GM19043 (cell line): ENCODE data around the gene RSL24D1.

ENCODE experiments used
- ATAC-seq: cut with Tn5 transposase; IDR thresholded peaks from one replicate; pipeline ENCODE4 v1.9.1; 2021; ENCODE audit warnings: low read depth; ENCODE audit not compliant: unreplicated experiment

The RSL24D1 gene

DNA sequence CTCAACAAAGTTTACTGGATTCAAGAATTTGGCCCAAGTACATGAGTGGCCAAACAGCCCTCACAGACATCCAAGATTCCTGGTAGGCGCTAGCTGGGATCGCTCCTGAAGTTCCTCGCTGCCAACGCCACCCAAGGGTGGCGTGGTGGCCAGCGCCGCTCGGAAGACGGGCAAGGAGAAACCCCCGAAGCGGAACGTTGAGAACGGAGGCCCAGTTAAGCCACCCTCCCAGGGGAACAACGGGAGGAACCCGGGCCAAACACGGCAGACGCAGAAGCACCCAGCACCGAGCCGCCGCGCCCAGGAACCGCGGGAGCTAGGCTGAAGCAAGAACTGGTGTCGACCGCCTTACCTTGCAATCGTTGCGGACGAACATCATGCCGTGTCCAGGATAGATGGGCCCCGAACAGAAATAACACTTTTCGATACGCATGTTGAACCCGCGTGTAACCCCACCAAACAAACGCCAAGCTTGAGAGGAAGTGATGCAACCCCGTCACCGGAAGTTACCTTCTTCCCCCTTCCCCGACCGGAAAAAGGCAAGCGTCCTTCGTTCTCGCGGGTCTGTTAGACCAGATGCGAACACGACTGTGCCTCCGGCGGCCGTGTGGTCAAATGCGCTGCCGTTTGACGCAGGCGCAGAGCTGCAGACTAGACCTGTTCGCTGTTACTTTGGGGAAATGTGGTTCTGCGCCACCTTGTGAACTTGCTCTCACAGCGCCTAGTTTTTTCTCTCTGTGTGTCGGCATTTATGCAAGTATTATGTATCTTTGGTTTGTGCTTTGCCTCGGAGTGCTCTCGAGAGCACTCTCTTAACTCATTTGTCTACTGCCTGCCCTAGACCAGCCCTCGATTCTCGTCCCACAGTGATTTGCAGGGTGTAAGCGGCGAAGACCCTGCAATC lies at the start of gene RSL24D1:
TSS of gene RSL24D1 (minus strand) at position 484 of the 904 bp plus-strand sequence. CDS start at position 433, 51 bp downstream.
- ATAC-seq, result peak; percentile 91

DNA sequence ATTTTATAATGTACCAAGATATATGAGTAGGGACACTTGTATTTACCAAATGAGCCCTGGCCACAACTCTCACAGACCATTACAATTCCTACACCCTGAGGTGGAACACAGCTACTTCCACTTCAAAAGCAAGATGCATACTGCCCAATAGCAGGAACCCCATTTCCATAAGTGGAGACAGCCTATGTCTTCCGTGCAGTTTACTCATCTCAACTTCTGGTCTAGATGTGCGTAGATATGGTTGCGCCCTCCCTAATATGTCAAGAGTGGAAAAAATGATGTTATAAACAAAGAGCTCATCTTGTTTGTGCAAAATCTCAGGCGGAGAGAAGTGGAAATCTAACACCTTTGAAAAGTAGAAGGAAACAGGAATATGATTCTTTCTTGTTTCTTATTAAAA lies 48.3 kb upstream of the RSL24D1 start:
- no peak for ATAC-seq

DNA sequence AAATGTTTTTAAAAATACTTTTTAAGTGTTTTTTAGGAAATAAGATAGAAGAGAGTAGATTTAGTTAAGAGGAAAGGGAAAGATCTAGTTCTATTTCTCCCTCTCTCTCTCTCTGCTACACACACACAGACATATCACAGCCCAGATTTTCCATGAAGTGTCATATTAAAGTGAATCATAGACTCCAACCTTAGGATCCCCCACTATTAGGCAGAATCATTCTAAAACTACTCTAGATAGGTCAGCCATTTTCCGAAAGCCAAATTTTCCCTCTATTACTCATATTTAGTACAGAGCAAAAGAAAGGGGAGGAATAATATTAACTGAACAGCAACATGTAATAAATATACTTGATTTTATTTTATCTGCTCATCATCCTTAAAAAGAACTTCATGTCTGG lies 45.1 kb upstream of the RSL24D1 start:
- ATAC-seq, result no peak

DNA sequence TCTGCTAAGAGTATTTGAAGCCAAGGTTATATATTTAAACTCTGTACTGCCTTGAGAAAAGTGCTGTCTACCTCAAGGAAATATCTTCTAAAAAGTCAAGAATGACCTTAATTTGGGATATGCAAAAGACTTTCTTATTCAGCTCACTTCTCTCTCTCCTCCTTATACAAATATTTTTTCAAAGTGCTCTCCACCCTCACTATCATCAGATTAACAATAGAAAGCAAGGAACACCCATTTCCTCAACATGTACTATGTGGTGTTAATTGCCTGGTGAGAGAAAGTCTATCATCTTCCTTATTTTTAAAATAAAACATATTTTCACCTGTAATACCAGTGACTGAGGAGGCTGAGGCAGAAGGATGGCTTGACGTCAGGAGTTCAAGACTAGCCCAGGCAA lies 44.4 kb upstream of the RSL24D1 start:
- no peak for ATAC-seq

DNA sequence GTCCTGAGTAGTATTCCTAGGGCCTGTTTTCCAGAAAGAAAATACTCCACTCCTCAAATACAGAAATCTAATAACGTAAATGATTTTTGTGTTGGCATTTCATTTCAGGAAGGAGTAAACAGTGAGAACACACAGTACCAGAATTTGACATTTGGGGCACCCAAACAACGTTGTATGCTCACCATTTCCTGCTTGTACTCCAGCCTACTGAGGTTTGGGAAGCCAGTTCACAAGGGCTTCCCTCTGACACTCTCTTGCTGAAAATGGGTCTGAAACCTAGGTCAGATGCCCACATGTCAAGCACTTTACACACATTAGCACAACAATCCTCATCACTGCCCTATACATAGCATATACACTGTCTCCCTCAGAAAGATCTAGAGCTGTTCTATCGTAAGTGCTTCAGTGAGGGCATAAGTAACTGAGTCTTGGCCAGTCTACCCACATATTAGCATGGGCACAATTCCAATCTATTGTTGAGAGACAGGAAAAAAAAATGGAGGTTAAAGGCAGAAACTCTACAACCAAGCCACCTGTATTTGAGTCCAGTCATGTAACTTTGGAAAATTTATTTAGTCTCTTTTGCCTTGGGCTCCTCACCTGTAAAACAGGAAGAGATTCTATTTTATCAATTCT lies 43.5 kb upstream of the RSL24D1 start:
- ATAC-seq, result no peak

DNA sequence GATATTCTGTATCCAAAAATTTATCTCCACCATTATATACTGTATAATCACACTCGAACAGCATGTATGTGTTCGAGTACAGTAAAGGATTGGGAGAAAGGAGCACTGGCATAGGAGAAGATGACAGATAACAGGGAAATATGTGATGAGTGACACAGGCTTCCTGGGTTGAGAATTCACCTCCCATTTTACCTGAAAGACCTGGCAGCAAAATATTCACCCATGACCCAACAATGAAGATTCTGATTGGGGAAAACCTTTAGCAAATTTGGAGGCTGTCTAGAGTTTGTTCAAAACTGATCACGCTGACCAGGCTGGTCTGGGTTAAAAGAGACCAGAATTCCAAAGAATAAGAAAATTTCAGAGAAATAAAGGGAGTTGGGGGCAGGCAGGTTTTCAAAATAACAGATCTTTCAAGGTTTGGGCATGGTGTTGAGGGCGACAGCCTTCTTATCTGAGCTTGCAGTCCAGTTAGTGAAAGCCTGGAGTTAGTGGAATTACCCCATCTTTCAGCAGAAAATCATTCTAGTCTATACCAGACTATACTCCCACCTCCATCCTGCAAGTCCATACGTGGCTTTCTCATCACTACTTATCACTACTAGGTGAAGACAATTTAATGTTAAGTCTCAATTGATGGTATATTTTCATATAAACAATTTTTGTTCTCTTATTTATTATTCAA lies 42.8 kb upstream of the RSL24D1 start:
- no peak for ATAC-seq

DNA sequence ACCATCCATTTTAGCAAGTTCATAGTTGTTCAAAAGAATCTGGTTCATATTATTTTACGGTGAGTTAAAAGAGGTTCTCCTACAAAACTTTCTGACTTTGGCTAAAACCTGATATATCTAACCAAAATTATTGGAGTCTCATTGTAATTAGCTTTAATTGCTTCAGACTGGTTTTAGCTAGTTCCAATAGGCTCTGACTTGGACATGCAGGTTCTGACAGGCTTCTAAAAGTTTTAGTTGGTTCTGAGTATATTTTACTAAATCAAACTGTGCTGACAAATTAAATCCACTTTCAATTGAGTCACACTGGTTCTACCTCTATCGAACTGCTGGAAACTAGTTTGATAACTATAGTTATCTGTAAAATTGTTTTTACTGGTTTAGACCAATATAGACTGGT lies 42.1 kb upstream of the RSL24D1 start:
- no peak for ATAC-seq

DNA sequence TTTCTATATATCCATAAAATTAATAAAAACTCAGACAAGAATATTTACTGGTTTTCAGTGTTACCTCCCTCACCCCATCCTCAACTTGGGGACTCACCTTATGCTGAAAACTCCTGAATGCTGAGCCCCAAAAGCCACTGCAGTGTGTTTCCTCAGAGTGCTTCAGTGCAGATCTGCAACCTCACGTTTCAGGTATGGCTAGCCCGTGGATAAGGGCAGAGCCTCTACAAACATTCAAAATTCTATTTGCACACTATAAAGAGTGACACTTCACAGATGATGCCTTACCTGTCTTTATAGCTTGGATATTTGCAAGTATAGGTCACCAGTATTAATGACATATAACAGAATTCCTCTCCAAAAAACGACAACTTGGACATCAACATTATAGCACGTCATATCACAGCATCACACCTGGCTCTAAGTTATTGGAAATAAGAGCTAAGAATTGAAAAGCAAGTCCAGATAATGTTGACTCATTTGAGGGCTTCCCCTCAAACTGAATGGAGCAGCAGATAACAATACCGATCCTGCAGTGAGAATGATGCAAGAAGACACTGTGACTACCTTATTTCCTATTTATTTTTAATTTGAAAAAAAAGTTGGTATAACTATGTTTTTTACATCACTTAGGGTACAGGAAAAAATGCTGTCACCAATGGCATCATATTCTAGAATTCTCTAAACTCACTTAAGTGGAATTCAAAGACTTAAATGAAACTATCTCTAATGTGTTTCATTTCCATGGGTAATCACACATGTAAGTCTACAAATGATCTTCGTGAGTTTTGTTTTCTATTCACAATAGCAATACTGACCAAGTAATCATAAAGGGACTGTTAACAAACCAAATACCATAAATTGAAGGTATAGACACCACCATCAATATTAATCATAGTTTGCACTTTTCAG lies 40.7 kb upstream of the RSL24D1 start:
- ATAC-seq, result no peak

DNA sequence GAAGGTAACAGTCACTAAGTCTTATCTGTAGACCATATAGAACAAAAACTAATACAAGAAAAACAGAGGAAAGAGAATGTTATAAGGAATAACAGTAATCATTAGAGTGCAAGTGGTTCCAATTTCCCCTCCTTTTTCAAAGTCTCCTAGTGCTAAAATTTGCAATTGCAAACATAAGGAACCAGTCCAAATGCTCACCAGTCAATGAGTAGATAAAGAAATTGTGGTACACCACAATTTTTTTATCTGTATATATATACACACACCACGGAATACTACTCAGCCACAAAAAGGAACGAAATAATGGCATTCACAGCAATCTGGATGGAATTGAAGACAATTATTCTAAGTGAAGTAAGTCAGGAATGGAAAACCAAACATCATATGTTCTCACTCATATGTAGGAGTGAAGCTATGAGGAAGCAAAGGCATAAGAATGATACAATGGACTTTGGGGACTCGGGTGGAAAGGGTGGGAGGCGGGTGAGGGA lies 38.9 kb upstream of the RSL24D1 start:
- ATAC-seq, result no peak

DNA sequence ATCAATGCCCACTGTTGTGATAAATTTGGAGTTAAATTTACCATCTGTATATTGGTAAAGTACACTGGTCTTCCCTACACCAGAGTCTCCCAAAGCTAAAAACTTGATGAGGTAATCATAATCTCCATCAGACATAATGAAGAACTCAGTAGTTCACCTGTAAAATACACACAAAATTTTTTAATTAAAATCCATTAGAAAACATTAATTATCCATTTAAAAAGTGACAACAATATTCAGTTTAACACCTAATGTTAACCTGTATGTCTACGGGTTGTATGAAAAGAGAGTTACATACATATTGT lies 38.0 kb upstream of the RSL24D1 start:
- no peak for ATAC-seq

DNA sequence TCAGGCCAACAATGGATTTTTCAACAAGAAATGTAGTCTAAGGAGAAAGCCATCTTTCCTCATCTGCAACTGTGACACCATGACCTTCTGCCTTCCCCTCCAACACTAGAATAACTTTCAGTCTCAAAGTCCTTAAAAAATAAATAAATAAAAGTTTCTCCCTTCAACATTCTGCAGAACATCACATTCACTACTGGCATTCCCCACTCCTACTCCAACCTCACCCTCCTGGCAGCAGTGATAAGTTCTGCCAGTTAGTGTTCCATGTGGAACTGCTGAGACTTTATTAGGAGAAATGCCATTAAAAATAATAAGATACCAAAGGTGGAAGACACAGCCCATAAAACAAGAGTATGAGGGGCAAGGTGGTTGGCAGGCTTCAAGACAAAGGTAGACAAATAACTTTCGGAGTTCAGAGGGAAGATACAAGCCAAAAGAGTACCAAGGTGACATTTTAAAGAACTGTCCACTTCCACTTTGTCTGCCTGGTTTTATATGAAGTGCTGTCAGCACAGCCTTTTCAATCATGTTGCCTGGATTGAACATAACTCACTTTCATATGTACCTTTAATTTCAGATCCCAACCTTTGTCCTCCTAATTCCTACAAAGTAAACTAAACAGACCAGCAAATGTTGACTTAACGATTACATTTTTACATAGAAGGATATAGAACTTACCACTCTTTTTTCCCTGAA lies 37.5 kb upstream of the RSL24D1 start:
- no peak for ATAC-seq

DNA sequence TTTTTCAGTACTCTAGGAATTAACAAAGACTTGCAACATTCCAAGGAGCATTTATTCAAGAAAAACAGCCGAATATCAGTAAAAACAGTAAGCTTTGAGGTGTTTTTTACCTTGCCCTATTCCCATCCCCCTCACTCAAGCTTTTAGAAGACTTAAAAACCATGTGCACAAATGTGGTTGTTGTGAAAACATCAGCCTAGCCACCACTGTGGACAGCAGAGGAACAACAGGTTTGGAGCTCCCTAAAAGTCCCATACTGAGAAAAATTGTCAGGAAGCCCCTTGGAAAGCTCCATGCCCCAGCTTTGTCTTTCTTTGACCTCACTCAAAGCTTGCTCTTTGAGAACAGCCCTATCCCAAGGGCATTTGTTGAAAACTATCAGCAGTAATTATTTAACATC lies 34.7 kb upstream of the RSL24D1 start:
- ATAC-seq, result no peak

DNA sequence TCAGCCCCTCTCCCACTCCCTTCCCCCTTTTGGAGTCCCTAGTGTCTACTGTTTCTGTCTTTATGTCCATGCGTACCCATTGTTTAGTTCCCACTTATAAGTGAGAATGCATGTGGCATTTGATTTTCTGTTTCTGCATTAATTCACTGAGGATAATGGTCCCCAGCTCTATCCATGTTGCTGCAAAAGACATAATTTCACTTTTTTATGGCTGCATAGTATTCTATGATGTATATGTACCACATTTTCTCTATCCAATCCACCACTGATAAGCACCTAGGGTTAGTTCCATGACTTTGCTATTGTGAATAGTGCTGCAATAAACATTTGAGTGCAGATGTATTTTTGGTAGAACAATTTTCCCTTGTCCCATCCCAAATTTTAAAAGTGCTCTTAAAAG lies 34.2 kb upstream of the RSL24D1 start:
- no peak for ATAC-seq

DNA sequence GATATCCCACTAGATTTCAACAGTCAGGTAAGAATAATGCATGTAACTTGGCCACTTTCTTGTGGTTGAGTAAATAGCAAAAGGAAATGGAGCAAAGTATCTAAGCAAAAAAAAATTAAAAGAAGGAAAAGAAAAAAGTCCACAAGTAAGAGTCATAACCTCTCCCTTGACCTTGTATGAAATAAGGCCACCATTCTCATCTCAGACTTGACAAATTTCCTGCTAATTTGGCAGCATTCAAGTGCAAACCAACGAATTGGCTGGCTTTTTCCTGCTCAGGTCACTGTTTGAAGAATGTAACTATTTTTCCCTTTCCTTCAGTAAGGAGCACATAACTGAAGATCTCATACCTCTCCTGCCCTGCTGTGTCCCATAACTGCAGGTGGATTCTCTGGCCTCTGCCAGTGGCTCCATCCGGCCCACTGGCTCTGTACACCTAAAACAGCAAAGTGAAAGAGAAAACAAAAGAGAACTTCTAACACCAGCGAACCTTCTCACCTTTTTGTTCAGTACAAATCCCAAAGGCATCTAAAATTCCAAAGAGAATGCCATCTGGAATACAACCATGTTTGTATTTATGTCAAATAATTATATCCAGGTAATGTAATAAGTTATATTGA lies 33.4 kb upstream of the RSL24D1 start:
- no peak for ATAC-seq

DNA sequence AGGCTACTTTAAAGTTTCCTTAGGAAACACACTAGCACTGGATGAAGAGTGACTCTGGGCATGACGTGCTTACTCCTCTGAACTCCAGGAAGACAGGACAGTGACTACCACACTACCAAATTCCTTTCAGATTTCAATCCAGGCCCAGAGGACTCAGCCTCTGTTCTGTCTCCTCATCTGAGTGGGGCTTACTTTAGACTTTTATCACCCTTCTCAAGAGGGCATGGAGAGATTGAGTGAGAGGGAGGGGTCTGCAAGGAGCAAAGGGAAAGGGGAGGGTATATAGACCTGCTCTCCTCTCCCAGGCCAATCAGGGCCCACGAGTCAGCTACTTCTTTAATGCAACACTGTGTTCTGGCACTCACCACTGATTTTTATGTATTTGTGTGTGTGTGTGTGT lies 29.4 kb upstream of the RSL24D1 start:
- no peak for ATAC-seq

DNA sequence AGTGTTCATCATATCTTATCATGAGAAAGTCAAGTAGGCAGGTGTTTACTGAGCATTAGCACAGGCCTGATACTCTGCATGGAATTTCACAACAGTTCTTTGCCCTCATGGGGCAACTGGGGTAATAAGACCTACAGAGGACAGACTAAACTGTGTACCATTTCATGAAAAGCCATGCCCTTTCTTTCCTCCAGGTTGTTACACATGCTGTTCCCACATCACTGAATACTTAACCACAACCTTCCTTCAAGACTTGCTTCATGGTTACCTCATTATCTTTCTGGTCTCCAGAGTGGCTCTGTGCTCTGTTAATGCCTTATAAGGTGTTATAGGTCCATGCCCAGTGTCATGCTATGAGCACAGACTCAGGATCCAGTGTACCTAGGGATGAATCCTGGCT lies 28.2 kb upstream of the RSL24D1 start:
- ATAC-seq, result peak; percentile 41

DNA sequence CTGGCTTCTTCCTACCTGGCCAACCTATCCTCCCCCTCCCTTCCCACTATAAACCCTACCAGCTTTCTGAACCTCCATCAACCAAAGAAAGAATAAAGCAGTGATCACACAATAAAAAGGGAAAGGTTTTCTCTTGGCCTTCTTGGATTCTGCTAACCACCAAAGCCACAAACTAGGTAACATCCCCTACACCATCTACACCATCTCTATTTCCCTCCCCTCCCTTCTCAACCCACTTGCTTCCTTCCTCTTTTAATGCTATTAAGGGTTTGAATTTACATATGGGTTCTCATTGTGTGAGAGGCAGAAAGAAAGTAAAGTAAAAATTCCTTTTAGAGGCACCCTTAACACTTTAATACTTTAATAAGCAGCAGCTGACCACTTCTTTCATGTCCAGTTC lies 25.8 kb upstream of the RSL24D1 start:
- ATAC-seq, result peak; percentile 57

DNA sequence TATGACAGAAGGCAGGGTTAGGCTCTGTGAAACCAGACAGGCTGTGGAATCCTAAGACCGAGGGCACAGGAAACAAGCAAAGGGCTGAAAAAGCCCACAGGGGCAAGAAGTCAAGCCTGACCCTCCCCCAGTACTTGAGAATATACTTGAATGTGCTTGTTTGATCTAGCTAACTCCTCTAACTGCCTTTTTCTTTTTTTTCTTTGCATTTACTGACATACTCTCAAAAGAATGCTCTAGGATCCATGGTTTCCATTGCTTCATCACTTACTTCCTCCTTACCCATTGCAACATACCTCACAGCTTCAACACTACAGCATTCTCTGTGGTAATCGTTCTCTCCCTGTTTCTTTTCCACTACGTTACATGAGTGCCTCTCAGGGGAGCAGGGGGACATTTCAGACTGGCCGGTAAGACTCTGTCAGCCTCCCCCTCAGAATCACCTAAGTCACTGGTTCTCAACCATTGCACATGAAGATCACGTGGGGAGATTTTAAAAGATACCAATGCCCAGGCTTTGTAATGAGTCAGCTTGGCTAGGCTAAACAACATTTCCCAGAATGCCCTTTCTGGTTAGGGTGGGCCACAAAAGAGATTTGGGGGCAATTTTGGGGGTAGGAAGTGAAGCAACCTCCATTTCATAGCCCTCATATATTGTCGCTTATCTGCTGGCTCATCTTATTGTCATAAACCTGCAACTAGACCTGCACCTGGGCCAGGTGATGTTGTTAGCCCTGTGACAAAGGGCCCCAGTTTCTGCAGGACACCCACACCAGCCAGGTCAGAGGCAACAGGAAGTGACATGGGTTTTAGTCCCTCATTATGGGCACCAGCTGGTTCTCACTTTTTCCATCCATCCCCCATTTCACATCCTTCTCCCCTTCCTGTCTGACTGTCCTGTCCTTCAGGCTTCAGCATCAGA lies 24.6 kb upstream of the RSL24D1 start:
- ATAC-seq, result no peak
